ENCODE data around the gene NUP93.

- TF ChIP-seq SIN3A (IDR thresholded peaks at IDR 0.05; ENCODE audit: borderline replicate concordance, insufficient read depth, low read length) (no peak), REST (IDR thresholded peaks at IDR 0.05; ENCODE audit: insufficient read depth in 1 of 2, low read depth in 2 of 2, low read length in 2 of 2) (no peak), POLR2AphosphoS5 (IDR thresholded peaks at IDR 0.05; ENCODE audit: low read depth, low read length) (no peak)
Measured at GRCh38 chr16:56800355-56800754, 70.4 kb downstream of the NUP93 start.

Data from PFSK-1 (cell line).